GM19463 (cell line): Measurements from ENCODE around the gene TRIM8.

Experiments
- ATAC-seq: cut with Tn5 transposase; IDR thresholded peaks from one replicate; pipeline ENCODE4 v1.9.1; 2021; ENCODE audit warnings: mild to moderate bottlenecking, moderate library complexity; ENCODE audit not compliant: unreplicated experiment

TRIM8 gene, protein sequence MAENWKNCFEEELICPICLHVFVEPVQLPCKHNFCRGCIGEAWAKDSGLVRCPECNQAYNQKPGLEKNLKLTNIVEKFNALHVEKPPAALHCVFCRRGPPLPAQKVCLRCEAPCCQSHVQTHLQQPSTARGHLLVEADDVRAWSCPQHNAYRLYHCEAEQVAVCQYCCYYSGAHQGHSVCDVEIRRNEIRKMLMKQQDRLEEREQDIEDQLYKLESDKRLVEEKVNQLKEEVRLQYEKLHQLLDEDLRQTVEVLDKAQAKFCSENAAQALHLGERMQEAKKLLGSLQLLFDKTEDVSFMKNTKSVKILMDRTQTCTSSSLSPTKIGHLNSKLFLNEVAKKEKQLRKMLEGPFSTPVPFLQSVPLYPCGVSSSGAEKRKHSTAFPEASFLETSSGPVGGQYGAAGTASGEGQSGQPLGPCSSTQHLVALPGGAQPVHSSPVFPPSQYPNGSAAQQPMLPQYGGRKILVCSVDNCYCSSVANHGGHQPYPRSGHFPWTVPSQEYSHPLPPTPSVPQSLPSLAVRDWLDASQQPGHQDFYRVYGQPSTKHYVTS

DNA sequence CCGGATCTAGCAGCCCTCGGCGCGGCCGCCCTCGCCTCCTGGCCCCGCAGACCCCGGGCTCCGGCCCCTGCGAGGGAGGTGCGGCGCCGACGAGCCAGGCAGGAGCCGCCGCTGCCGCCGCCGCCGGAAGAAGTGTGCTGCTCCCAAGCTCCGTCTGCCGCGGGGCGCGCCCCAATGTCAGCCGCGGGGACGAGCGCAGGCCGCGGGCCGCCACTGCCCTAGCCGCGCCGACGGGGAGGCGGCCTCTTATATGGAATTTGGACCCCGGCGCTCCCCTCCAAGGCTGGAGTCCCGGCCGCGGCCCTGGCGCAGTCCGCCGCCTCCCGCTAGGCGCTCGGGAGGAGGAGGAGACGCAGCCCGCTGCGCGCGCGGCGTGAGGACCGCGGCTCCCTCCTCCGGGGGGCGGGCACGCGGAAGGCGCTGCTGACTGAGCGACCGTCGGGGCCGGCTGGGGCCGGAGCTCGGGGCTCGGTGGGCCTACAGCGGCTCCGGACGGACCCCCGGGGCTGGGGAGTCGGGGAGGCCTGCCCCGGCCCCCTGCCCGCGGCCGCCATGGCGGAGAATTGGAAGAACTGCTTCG is at the start of gene TRIM8:
TSS of gene TRIM8 (plus strand) at position 414 of the 580 bp plus-strand sequence. CDS start at position 553, 139 bp downstream.
- ATAC-seq: no peak

DNA sequence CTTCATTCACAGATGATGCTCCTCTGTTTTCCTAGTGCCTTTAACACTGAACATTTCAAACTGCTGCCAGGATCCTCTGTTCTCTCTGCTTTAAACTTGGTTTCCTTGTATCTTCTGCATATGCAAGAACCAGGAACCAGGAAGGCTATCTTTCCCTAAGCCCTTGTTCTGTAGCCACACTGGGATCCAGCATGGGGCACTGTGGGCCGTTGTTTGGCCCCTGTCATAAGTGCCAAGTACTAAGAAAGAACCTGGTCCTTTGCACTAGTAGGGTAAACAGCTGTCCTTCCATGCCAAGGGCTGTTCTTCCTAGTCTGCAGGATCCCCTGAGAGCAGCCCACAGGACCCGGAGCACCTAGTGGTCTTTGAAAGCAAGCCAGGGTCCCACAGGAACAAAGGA is 49.0 kb upstream of the TRIM8 start:
- no peak for ATAC-seq

DNA sequence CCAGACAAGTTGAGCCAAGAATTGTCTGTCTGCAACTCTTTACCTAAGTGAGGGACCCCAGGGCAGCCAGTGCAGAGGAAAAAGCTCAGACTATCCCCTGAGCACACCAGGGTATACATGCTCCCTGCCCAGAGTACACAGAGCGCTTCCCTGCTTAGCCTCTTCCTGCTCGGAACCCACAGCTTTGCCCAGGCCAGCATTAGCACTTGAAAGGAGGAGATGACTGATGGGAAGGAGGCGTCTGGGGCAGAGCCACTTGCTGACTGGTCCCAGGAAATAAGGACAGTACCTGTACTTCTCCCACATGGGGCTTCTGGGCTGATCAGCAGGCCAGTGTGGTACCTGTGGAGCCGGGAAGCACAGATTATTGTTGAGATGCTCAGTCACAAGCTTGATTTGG is 48.4 kb upstream of the TRIM8 start:
- no peak for ATAC-seq

DNA sequence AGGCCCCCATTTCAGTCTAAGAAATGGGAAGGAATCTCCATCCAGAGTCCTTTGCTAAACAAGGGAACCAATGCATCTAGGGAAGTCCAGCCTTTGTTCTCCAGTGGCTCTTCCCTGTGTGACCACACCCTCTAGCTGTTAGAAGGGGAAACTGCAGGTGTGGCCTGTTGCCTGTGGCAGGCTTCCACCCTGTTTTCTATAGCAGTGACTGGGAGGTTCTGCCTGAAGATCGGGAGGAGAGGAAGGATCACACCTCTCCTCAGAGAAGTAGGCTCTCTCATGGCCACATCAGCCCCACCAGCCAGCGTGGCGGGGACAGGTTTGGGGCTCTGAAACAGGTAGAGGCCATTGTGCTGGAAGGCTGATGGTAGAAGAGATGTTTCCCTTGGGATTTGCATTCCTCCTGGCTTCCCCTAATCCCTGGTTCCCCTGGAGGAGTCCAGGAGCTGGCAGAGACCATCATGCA is 47.7 kb upstream of the TRIM8 start:
- no peak for ATAC-seq

DNA sequence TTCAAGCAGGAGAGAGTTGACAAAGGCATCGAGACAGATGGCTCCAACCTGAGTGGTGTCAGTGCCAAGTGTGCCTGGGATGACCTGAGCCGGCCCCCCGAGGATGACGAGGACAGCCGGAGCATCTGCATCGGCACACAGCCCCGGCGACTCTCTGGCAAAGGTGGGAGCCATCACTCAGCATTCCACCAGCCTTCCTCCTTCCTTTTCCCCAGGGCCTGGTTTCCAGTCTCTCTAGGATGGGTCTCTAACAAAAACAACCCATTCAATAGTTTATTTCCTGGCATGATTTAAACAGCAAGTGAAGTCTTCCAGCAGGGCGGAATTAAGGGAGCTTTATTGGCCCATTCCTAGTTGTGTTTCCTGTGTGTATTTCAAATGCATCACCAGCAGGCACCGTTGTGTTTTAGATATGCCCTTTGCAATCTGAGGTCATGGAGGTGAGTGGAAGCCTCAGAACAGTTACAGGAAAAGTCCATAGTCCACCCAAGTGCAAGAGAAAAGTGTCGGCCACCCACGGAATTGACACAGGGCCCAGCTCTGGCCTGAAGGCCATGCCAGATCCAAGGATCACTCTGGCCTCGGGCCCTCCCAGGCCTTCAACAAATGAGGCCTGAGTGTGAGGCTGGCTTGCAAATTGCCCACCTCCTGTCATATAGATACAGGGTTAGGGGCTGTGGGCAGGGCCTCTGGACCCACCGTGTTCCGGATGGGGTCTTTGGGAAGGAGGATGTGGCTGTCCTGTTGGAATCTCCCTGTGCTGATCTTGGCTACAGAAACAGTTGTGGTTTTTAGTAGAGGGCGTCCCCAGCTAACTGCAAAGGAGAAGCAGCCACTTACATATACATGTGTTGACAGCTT is 46.9 kb upstream of the TRIM8 start:
- ATAC-seq: no peak

DNA sequence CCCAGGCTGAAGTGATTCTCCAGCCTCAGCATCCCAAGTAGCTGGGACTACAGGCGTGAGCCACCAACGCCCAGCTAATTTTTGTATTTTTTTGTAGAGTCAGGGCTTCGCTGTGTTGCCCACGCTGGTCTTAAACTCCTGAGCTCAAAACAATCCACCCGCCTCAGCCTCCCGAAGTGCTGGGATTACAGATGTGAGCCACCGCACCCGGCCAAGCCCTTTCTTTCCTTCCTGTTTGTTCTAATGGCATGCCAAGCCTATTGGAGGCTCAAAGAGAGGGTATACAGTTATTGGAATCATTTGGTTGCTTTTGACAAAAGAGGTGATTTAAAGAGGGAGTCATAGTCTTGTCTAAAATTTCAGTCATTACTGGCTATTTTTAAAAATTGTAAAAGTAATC is 46.0 kb upstream of the TRIM8 start:
- ATAC-seq: no peak

DNA sequence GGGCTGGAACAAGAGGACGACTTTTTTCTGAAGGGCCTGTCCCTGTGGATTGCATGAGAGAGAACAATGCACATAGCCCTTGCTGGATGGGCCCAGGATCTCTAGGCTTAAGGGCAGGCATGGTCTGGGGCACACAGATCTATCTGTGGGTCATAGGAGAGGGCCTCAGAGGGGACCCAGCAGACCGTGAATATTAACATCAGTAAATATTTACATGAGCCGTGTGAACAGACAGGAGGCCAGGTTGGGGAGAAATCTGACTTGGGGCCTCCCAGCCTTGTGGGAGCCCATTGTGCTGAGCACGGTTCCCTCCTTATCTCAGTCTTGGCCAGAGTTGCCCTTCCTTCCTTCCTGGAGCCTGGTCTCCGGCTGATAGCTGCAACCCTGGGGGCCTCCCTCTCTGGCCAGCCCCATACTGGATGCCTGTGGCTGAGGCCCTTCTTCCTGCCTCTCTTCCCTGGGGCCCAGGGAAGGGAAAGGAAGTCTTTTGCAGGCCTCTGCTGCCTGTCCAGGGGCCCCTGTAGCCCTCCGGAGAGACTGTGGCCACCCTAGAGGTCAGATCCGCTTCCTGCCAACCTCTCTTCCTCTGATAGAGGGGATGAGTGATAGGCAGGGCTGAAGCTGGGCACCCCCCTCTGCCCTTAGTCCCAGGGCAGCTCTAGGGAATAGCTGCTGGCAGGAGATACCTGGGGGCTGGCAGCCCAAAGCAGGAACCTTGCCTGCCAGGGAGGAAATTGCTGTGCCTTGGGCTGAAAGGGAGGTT is 44.5 kb upstream of the TRIM8 start:
- ATAC-seq: no peak

DNA sequence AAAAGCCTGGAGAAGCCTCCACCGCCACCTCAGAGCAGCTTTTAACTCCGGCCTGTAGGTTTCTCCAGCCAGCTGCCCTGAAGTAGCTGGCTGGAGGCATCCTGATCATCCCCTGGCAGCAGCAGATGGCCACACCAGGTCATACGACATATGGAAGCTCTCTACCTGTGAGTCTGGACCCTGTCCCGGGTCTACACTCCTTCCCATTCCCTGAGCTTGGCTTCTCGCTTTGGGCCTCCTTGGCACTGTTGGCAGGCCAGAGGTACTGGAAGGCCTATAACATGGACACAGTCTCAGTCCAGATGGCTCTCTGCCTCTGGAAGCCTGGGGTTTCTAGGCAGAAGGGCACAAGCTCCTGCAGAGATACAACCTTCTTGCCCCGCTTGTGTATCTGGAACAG is 43.5 kb upstream of the TRIM8 start:
- no peak for ATAC-seq

DNA sequence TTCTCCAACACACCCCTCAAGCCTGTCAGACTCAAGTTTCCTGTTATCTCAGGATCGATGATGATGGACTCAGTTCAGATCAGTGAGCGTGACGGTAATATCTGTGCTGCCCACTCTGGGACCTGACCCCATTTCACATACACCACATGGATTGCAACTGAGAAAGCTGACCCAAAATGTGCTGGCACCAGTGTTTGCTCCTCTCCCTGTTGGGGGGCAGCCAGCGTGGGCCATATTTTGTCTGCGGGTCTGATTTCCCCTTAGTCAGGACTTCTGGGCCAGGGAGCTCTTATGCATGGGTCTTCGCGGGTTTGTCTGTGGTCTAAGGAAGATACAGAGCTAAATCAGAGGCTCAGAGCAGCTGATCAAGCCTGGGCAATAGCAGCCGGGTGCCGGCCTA is 42.6 kb upstream of the TRIM8 start:
- ATAC-seq: no peak

DNA sequence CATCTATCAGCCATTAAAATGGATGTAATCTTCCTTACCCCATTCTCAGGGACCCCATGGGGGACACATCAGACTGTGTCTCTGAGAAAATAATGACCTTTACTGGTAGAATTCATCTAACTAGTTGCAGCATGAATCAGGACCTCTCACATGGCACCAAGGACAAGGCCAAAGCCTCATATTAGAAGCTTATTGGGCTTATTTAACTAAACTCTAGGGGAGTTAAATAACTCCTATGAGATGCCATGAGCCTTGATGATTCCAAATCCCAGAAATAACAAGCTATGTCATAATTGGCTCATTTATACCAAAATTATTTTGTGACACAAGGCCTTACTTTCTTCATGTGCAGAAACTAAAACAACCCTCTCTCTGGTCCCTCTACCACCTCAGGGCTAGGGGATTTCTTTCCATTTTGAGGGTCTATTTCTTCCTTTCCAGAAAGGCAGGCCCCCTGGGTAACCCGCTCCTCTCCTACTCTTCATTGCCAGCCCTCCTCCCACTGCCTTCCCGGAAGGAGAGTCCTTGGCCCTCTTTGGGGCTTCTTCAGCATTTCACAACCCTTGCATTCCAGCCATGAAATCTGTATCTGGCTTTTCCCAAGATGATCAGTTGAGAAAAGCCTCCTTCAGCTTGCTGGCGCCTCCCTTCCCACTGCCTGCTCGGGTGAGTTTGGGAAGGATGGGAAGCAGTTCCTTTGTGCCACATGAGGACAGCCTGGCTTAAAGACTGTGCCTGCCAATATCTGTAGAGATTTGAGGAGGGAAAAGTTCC is 41.8 kb upstream of the TRIM8 start:
- ATAC-seq: no peak

DNA sequence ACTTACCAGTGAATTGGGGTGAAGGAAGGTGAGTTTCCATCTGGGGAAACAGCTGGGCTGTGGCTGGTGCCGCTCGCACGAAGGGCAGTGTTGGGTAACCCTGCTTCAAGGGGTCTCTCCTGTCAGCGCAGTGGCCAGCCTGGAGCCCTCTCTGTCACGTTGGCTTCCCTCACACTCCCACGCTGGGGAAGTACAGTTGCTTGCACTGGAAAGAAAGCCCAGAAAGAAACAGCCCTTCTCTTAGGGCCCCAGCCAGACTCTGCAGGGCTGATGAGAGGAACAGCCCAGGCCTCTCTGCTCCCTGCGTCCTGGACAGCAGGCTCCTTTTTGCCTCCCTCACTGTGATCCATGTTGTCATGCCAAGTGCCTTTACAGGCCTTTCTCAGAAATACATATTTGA is 40.3 kb upstream of the TRIM8 start:
- ATAC-seq: no peak

DNA sequence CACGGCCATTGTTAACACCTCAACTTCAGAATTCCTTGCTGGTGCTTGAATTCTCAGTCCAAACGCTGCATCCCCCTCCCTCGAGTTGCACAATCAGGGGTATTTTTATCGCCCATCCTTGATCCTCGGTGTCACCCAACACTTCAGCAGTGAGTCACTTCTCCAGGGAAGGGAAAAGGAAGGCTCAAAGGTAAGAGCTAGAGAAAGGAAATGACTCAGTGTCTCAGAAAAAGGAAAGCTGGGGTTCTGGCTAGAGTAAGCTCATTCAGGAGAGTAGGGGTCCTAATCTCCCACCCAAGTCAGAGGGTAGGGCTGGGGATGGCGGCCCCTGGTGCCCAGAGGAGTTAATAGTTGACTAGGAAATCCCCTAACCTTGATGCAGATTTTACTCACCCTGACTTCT is 39.8 kb upstream of the TRIM8 start:
- no peak for ATAC-seq

DNA sequence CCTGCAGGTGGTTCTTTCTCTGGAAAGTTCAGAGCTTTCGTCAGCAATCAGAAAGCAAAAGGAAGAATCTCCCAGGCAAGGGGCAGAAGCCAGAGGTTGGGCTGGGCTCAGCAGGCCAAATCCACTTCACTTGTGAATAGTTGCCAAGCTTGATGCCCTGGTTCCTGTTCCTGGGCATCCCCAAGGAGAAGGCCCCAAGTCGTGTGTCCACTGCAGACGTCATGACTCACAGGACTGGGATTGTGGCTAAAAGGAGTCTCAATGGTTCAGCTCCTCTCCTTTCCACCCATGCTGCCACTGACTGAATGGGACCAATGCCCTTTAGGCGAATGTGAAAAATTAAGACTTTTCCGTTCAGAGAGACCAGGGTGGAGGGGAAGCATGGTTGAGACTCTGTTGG is 38.6 kb upstream of the TRIM8 start:
- no peak for ATAC-seq

DNA sequence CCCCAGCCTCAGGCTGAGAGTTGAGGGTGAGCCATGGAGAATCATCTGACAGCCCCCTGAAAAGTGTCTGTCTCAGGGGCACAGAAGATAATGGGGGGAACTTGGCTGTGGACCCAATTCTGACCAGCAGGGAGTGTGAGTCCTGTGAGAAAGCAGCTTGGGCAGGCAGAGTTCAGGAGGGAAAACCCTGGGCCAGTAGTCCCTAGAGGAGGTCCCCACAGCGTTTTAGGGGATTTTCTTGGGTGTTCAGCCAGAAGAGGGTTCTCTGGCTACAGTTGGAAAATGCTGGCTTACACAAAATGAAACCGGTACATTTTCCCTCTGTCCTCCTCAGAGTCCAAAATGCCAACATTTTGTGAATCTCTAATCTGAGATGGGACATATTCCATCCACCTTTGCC is 35.8 kb upstream of the TRIM8 start:
- no peak for ATAC-seq

DNA sequence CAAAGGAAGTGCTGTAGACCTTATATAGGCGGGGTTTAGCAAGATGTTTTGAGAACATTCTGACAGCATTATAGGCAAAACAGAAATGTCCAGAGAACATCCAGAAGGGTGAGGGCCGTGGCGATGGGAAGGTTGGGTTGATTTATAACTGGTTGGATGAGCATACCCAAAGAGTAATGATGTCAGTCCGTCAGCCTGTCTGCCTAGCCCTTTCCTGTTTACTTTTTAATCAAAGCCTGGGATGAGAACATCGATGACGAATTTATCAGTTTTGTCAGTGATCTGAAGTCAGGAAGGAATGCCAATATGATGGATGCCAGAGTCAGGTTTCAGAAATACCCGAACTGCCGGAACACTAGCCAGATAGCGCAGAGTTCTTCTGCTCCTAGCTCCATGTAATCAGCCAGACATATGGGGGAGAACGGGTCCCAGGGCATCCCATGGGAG is 33.8 kb upstream of the TRIM8 start:
- no peak for ATAC-seq

DNA sequence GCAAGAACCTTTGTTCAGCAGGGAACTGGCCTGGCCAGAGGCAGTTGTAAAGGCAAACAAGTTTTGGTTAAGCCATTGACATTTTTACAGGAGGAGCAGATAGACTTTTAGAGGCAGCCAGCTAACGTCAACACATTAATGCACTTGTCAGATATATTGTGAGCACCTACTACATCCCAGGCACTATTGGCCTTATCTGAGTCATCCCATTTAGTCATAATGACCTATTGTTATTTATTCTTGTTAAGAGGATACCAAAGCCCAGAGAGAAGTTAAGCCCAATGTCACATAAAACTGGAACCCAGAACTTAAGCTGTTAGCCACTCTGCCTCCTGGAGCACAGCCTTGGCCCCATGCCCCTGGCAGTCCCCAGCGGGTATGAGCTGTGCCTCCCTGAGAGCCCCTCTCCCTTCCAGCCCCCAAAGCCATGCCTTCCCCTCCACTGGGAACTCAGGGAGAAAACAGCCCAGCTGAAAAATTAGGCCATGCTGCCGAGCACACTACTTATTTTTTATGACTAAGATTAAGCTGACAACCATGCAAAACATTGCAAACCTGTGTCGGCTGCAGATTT is 32.7 kb upstream of the TRIM8 start:
- no peak for ATAC-seq

DNA sequence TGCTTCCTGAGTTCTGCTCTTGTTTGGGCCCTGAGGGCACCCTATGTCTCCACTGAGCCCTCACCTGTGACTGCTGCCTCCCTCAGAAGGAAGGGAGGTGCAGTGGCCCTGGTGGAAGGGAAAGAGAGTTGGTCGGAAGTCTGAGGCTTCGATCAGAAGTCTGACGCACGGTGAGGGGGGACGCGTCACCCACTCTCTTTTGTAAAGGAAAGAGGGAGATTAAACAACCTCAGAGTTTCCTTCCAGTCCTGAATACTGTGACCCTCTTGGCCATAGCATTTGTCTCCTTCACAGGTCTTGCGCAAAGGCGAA is 31.4 kb upstream of the TRIM8 start:
- ATAC-seq: no peak

DNA sequence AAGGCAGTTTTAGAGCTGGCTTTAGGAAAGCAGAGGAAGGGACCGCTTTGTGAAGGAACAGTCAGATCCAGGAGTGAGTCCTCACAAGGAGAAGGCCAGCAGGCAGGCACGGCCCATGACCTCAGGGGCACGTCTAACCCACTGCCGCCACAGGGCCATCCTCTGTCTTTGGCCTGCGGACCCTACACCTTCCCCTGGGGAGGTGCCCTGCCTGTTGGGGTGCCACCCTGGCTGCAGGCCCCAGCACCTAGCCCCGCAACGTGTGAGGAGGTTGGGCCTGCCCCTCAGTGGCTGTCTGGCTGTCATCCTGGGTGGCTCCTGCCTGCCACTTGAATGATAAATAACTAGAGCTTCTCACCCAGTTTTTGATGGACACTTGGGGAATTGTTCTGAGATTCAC is 31.0 kb upstream of the TRIM8 start:
- no peak for ATAC-seq

DNA sequence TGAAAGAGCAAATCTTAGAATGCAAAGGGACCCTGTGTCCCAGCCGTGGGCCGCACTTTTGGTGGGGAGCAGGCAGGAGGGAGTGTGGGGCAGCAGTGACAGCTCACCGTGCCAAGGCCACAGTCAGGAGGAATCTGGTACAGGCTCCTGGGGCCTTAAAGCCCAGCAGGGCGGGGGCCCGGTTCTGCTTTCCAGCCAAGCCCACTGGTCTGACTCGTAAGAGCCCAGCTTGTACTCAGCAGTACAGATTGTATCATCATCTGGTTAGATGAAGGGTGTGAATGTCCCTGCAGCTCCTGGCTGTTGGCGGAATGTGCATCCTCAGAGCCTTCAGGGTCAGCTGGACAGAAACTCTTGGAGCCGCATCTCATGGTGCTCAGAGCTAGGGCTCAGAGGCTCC is 30.5 kb upstream of the TRIM8 start:
- ATAC-seq: no peak

DNA sequence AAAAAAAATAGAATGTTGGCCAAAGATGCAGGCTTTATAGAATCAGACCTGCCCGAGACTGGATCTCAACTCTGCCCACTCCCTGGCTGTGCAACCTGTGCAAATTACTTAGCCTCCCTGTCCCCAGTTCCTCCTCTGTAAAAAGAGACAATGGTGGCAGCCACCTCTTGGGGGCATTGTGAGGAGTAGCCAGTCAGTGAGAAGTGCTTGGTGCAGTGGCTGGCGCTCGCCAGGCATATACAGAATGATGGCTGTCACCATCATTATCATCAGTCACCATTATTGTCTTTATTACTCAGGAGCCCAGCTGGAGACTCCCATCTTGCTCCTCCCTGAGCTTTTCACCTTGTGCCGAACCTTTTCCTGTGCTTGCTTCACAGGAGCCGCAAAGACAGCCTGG is 29.4 kb upstream of the TRIM8 start:
- ATAC-seq: no peak
